ENCODE data around the gene NEB.

Gene NEB

DNA sequence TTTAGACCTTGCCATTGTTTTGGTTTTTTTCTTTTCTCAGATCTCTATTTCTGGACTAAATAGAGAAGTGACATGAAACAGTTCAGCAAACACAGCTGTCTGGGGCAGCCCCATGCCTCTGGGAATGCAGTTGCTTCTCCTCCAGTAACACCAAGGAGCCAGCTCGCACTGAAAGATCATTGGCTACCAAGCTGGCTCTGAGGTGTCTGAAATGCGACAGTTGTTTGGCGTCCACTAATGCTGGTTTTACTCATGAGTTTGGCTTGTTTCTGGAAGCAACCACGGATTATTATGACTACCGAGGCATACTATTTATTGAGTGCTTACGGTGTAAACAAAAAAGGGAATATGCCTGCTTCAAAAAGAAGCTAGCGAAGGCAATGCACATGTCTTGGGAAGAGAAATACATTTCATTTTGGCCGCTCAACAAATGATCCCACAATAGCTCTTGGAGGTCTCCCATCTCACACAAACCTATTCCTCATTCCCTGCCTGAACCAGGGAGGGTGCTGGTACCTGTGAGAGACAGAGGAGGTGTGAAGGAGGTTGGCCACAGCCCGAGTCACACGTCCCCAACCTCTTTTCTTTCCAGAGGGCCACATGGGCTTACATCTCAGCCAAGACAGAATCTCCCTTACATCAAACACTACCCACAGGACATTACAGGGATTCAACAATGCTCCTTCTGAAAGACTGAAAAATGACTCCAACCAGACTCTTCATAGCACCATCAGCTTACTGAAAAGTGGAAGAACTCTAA is 37.5 kb upstream of the NEB start:
- Histone ChIP-seq H3K27ac (ENCODE audit: low read depth, low read length) (no peak overlapping the region), H3K9me3 (ENCODE audit: control insufficient read depth, insufficient read depth, low read depth, low read length) (0 out of 2 replicates have a peak, but pooled peaks cover 2% of the 10 kb centered on the region), H3K36me3 (ENCODE audit: control insufficient read depth, insufficient read depth, low read length) (peaks cover 6% of the 10 kb centered on the region), H3K4me3 (ENCODE audit: low read depth, low read length) (no peak overlapping the region), H3K9ac (ENCODE audit: low read length) (no peak overlapping the region), H3K4me1 (ENCODE audit: control insufficient read depth, insufficient read depth, low read length) (no peaks in the 10 kb centered on the region; the same call in 1 of the 2 replicates), H3K27me3 (ENCODE audit: control insufficient read depth, insufficient read depth, low read length) (no peaks in the 10 kb centered on the region)

DNA sequence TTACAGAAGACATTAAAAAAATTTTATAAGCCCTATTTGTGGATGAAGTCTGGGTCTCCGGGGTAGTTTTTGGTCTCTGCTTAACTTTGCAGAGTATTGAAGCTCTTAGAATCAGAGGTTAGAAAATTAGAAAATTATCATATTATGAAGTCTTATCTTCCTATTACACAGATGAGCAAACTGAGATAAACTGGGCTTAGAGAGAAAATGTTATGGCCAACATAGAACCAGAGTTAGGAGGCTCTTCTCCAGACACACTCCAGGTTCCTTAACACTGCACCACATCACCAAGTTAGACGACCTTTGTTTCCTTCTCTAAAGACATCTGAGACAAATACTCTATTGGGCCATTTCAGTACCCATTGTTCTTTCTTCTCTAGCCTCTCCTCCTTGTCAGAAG is 36.7 kb upstream of the NEB start:
- H3K9ac ChIP-seq (ENCODE audit: low read length), result no peak overlapping the region
- H3K4me1 ChIP-seq (ENCODE audit: control insufficient read depth, insufficient read depth, low read length), result peaks cover 8% of the 10 kb centered on the region
- H3K9me3 ChIP-seq (ENCODE audit: control insufficient read depth, insufficient read depth, low read depth, low read length), result 0 out of 2 replicates have a peak, but pooled peaks cover 2% of the 10 kb centered on the region
- H3K36me3 ChIP-seq (ENCODE audit: control insufficient read depth, insufficient read depth, low read length), result peaks cover under 1% of the 10 kb centered on the region; the same call in 1 of the 2 replicates
- no peaks in the 10 kb centered on the region for H3K27me3 ChIP-seq (ENCODE audit: control insufficient read depth, insufficient read depth, low read length)
- no peak overlapping the region for H3K4me3 ChIP-seq (ENCODE audit: low read depth, low read length)
- no peak overlapping the region for H3K27ac ChIP-seq (ENCODE audit: low read depth, low read length)

- Histone ChIP-seq H3K9me3 (ENCODE audit: control insufficient read depth, insufficient read depth, low read depth, low read length) (no peaks in the 10 kb centered on the region), H3K9ac (ENCODE audit: low read length) (no peak overlapping the region), H3K27ac (ENCODE audit: low read depth, low read length) (no peak overlapping the region), H3K4me3 (ENCODE audit: low read depth, low read length) (no peak overlapping the region), H3K4me1 (ENCODE audit: control insufficient read depth, insufficient read depth, low read length) (peaks cover 15% of the 10 kb centered on the region), H3K36me3 (ENCODE audit: control insufficient read depth, insufficient read depth, low read length) (no peaks in the 10 kb centered on the region), H3K27me3 (ENCODE audit: control insufficient read depth, insufficient read depth, low read length) (no peaks in the 10 kb centered on the region)
Measured at GRCh38 chr2:151769606-151770005, 35.3 kb upstream of the NEB start.

- Histone ChIP-seq H3K36me3 (ENCODE audit: control insufficient read depth, insufficient read depth, low read length) (no peaks in the 10 kb centered on the region), H3K9ac (ENCODE audit: low read length) (no peak overlapping the region), H3K27ac (ENCODE audit: low read depth, low read length) (no peak overlapping the region), H3K4me3 (ENCODE audit: low read depth, low read length) (no peak overlapping the region), H3K27me3 (ENCODE audit: control insufficient read depth, insufficient read depth, low read length) (no peaks in the 10 kb centered on the region), H3K4me1 (ENCODE audit: control insufficient read depth, insufficient read depth, low read length) (peaks cover 15% of the 10 kb centered on the region), H3K9me3 (ENCODE audit: control insufficient read depth, insufficient read depth, low read depth, low read length) (no peaks in the 10 kb centered on the region)
Measured at GRCh38 chr2:151767536-151767935, 33.3 kb upstream of the NEB start.

DNA sequence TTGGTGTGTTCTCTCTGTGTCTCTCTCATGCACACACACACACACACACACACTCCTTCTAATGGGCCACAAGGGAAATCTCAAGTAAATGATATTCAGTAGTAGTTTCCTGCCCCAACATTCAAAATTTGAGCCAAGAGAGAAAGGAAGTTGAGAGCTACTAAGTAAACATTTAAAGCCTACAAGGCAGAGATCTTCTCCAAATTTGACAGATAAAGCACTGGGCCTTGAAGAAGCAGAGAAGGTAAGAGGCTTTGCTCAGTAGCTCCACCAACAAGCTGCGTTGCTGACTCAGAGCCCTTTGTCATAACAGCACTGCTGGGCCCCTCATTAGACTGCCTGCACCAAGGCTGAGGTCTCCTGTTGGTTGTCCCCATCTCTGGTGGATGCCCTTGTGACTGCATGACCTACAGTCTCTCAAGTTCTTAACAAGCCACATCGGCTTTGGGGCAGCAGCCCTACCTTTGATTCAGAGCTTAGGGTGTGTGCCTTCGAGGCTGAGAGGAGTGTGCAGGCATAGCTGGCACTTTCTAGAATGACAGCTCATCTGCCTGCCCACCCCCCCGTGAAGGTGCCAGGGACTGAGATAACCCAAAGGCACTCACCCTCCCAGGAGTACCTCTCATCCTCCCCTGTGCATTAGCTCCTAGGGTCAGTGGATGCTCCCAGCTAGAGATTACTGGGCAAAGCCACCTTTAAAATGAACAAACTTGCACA is 32.3 kb upstream of the NEB start:
- no peak overlapping the region for H3K27ac ChIP-seq (ENCODE audit: low read depth, low read length)
- no peaks in the 10 kb centered on the region for H3K27me3 ChIP-seq (ENCODE audit: control insufficient read depth, insufficient read depth, low read length)
- H3K4me1 ChIP-seq (ENCODE audit: control insufficient read depth, insufficient read depth, low read length), result peaks cover 15% of the 10 kb centered on the region

DNA sequence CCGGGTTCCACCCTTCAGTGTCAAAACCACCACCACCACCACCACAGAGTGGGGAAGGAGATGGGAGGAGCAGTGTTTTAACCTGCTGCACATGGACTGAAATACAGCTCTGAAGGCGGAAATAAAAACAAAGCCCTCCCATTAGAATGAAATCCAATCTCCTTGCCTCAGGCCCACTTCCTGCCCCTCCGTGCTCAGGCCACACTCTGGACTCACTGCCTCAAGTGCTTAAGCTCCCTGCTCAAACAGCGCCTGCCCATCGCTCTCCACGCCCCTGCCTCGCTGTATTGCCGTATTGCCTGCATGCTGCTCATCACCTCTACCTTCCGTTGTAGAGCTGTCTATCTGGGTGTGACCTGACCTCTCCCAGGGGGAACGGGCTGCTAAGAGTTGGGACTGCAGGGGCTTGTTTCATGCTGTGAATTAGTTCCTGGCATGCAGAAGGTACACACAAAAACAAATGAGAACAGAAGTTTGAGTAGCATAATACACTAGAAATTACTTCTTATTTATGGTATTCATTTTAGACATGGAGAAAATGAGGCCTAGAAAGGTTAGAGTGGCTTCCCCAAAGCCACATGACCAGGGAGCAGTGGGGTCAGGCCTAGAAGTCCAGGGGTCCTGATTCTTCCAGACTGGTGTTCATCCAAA is 31.6 kb upstream of the NEB start:
- H3K4me1 ChIP-seq (ENCODE audit: control insufficient read depth, insufficient read depth, low read length), result peaks cover 15% of the 10 kb centered on the region
- no peak overlapping the region for H3K27ac ChIP-seq (ENCODE audit: low read depth, low read length)
- no peak overlapping the region for H3K4me3 ChIP-seq (ENCODE audit: low read depth, low read length)
- no peaks in the 10 kb centered on the region for H3K36me3 ChIP-seq (ENCODE audit: control insufficient read depth, insufficient read depth, low read length)
- no peak overlapping the region for H3K9ac ChIP-seq (ENCODE audit: low read length)
- no peaks in the 10 kb centered on the region for H3K9me3 ChIP-seq (ENCODE audit: control insufficient read depth, insufficient read depth, low read depth, low read length)
- H3K27me3 ChIP-seq (ENCODE audit: control insufficient read depth, insufficient read depth, low read length), result no peaks in the 10 kb centered on the region

More for the DNA sequence above, 32.3 kb upstream of the NEB start:
- no peak overlapping the region for H3K4me3 ChIP-seq (ENCODE audit: low read depth, low read length)
- no peaks in the 10 kb centered on the region for H3K36me3 ChIP-seq (ENCODE audit: control insufficient read depth, insufficient read depth, low read length)
- no peaks in the 10 kb centered on the region for H3K9me3 ChIP-seq (ENCODE audit: control insufficient read depth, insufficient read depth, low read depth, low read length)
- no peak overlapping the region for H3K9ac ChIP-seq (ENCODE audit: low read length)

DNA sequence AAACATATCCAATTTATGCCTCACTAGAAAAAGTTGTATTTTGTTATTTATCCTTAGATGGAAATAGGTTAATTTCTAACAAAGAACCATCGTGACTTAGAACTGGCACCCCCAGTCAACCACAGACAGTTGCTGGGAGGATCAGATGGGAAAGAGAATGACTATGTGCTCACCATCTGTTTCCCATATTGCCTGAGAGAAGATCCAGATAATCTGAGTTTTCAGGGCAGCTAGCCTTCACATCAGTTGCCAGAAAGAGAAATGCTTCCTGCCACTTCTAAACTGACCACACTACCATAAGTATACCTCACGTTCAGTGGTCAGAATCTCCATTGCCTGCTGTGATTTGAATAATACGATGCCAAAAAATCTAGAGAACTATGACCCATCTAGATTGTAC is 28.4 kb upstream of the NEB start:
- no peak overlapping the region for H3K27ac ChIP-seq (ENCODE audit: low read depth, low read length)
- H3K36me3 ChIP-seq (ENCODE audit: control insufficient read depth, insufficient read depth, low read length), result no peaks in the 10 kb centered on the region
- H3K4me1 ChIP-seq (ENCODE audit: control insufficient read depth, insufficient read depth, low read length), result peaks cover 21% of the 10 kb centered on the region
- no peak overlapping the region for H3K9ac ChIP-seq (ENCODE audit: low read length)
- no peaks in the 10 kb centered on the region for H3K27me3 ChIP-seq (ENCODE audit: control insufficient read depth, insufficient read depth, low read length)
- H3K9me3 ChIP-seq (ENCODE audit: control insufficient read depth, insufficient read depth, low read depth, low read length), result no peaks in the 10 kb centered on the region
- H3K4me3 ChIP-seq (ENCODE audit: low read depth, low read length), result no peak overlapping the region

- H3K9ac ChIP-seq (ENCODE audit: low read length), result no peak overlapping the region
- H3K27me3 ChIP-seq (ENCODE audit: control insufficient read depth, insufficient read depth, low read length), result no peaks in the 10 kb centered on the region
- H3K36me3 ChIP-seq (ENCODE audit: control insufficient read depth, insufficient read depth, low read length), result no peaks in the 10 kb centered on the region
- H3K9me3 ChIP-seq (ENCODE audit: control insufficient read depth, insufficient read depth, low read depth, low read length), result no peaks in the 10 kb centered on the region
- no peak overlapping the region for H3K4me3 ChIP-seq (ENCODE audit: low read depth, low read length)
- H3K4me1 ChIP-seq (ENCODE audit: control insufficient read depth, insufficient read depth, low read length), result peaks cover 20% of the 10 kb centered on the region
- H3K27ac ChIP-seq (ENCODE audit: low read depth, low read length), result no peak overlapping the region
Measured at GRCh38 chr2:151761687-151762086, 27.4 kb upstream of the NEB start.

GRCh38 chr2:151761193-151761592 is 26.9 kb upstream of the NEB start:
- Histone ChIP-seq H3K9ac (ENCODE audit: low read length) (no peak overlapping the region), H3K27me3 (ENCODE audit: control insufficient read depth, insufficient read depth, low read length) (no peaks in the 10 kb centered on the region), H3K9me3 (ENCODE audit: control insufficient read depth, insufficient read depth, low read depth, low read length) (no peaks in the 10 kb centered on the region), H3K4me1 (ENCODE audit: control insufficient read depth, insufficient read depth, low read length) (peaks cover 15% of the 10 kb centered on the region), H3K4me3 (ENCODE audit: low read depth, low read length) (no peak overlapping the region), H3K27ac (ENCODE audit: low read depth, low read length) (no peak overlapping the region), H3K36me3 (ENCODE audit: control insufficient read depth, insufficient read depth, low read length) (no peaks in the 10 kb centered on the region)

DNA sequence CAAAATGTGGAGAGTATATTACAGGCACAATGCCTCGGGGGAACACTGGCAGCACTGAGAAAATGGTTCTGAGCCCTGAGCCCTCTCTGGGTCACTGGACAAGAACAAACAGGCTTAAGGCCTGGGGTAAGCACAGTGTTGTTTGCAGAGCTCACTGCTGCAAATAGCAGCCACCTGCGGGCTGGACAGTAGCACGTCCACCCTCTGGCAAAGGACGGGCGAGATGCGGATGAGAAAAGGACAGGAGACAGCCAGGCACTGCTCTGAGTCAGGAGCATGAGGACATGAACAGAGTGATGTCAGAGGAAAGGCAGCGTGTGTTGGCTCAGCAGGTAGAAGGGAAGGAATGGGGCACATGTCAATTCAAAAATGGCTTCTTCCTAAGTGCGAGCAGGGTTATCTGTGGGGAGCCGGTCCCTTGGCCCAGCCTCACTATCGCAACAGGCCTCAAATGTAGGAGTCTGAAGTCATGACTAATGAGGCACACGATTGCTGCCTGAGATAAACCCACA is 25.9 kb upstream of the NEB start:
- Histone ChIP-seq H3K36me3 (ENCODE audit: control insufficient read depth, insufficient read depth, low read length) (no peaks in the 10 kb centered on the region), H3K9me3 (ENCODE audit: control insufficient read depth, insufficient read depth, low read depth, low read length) (no peaks in the 10 kb centered on the region), H3K4me1 (ENCODE audit: control insufficient read depth, insufficient read depth, low read length) (peaks cover 6% of the 10 kb centered on the region; the same call in 1 of the 2 replicates), H3K9ac (ENCODE audit: low read length) (no peak overlapping the region), H3K27me3 (ENCODE audit: control insufficient read depth, insufficient read depth, low read length) (no peaks in the 10 kb centered on the region), H3K27ac (ENCODE audit: low read depth, low read length) (no peak overlapping the region), H3K4me3 (ENCODE audit: low read depth, low read length) (no peak overlapping the region)

- H3K4me3 ChIP-seq (ENCODE audit: low read depth, low read length), result no peak overlapping the region
- H3K27ac ChIP-seq (ENCODE audit: low read depth, low read length), result no peak overlapping the region
- no peaks in the 10 kb centered on the region for H3K36me3 ChIP-seq (ENCODE audit: control insufficient read depth, insufficient read depth, low read length)
- H3K4me1 ChIP-seq (ENCODE audit: control insufficient read depth, insufficient read depth, low read length), result peaks cover 10% of the 10 kb centered on the region
- H3K9ac ChIP-seq (ENCODE audit: low read length), result no peak overlapping the region
- no peaks in the 10 kb centered on the region for H3K9me3 ChIP-seq (ENCODE audit: control insufficient read depth, insufficient read depth, low read depth, low read length)
- no peaks in the 10 kb centered on the region for H3K27me3 ChIP-seq (ENCODE audit: control insufficient read depth, insufficient read depth, low read length)
Measured at GRCh38 chr2:151758744-151759143, 24.5 kb upstream of the NEB start.
